ENCODE results near the gene SLC16A8. TPM values are rescaled to one million over a fixed set of nuclear protein-coding genes. Genes with fewer than 3 reads are reported as not detected.
"Not testable (repeated sequence)": the region's sequence is repeated elsewhere in the genome, so short reads cannot be mapped to it uniquely, and the experiment has no call there.

SLC16A8 gene
- total RNA-seq, 1 donor from 2014 or later, result not detected

DNA sequence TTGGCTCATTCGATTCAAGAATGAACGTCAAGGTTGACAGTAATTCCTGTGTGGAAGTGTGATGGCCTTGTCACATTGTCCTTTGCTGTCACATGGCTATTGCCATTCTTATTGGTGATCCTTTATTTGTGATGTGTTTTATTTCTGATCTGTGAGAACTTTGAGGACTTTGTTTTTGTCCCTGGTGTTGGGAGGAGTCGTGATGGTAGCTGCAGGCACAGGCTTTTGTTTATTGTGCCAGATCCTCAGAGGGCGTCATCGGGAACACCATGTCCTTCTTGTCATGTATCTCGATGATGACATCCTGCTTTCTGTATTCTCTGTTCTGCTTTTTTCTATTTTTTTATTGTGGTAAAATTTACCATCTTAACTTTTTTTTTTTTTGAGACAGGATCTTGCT is 21.2 kb downstream of the SLC16A8 start:
- DNase-seq (ENCODE audit: missing footprints), result no peak
- ATAC-seq, result peak; percentile 30
- intact Hi-C loops (cut with DNase I), result no loop called here

DNA sequence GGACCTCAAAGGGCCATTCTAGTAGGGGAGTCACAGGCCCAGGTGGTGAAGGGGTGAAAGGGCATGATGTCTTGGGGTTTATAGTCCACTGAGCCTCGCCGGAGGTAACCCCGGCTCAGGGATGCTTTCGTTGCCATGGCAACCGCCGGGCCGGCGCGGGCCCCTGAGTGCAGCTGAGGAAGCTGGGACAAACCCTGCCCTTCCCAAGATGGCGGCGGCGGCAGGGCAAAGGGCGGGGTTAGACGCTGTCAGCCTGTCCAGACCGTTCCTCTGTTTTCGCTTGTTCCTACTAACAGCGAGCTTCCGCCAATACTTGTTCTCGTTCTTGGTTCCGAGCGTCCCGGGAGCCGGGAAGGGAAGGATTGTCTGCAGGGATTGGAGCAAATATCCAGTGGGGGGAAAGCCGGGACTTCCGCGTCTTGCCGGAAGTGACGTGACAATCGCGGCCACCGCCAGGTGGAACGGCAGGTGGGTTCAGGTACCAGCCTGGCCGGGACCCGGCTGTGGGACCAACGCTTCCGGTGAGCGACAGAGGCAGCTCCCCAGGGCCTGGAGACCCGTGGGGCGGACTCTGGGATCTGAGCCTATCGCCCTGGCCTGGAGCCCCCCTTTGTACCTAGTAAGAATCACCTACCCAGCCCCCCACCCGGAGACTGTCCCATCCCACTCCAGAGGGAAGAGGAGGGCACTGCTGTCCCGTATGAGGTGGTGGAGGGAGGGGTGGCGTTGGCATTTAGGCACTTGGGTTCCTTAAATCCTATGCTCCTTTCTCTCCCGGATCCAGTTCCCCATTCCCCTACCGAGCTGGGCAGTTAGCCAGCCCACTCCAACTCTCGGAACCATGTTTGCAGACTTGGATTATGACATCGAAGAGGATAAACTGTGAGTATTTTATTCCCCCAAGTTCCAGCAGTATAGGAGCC is 26.8 kb downstream of the SLC16A8 start, which contains the start of gene PICK1:
TSS of gene PICK1 (plus strand) at position 436 of the 923 bp plus-strand sequence. CDS start at position 842, 406 bp downstream.
- ATAC-seq, result peak; percentile 90
- peak; percentile 89 for DNase-seq (ENCODE audit: missing footprints)
- intact Hi-C loops (cut with DNase I), result loop anchor here (5.0 kb wide), 1 partner anchor 450 kb away; the partner anchor contains the start of gene DDX17

DNA sequence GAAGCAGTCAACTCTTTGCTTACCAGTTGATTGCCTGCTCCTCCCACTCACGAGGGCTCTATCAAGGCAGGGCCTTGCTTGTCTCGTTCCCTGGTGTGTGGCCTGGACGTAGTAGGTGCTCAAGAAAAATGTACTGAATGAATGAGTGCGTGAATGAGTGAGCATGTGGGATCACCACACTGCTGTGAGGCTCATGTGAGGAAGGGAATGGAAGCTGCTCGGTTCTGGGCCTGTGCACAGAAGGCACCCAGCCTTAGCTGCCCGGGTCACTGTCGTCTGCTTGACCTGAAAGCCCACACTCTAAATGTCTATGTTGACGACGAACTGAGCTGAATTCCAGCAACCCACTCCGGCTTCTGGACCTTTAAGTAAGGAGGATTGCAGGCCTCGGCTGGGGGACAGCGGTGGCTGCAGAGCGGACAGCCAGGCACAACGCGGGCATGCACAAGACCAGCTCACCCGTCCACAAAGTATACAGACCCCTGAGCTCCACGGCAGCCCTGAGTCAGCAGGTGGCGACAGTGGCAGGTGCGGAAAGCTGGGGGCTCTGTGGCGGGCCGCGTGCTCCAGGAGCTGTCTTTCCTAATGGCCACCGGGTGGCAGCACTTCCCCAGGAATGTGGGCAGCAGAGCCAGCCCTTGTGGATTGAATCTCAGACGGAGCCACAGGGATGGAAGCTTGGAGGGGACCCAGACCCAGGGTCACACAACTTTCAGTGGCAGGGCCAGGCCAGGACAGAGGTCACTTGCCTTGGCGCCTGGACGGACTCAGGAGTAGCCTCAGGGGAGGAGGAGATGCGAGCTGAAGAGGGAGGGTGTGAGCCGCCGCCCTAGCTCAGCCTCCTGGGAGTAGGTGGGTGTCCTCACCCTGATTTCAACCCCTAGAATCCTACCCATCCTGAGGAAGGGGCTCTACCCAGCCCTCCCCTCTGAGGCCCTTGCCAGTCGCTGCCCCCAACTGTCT is 31.8 kb downstream of the SLC16A8 start:
- ATAC-seq, result peak; percentile 70
- peak; percentile 89 for DNase-seq (ENCODE audit: missing footprints)
- intact Hi-C loops (cut with DNase I), result loop anchor here (1.0 to 2.0 kb wide), 2 partner anchors 303 to 519 kb away; no protein-coding TSS in a partner anchor

DNA sequence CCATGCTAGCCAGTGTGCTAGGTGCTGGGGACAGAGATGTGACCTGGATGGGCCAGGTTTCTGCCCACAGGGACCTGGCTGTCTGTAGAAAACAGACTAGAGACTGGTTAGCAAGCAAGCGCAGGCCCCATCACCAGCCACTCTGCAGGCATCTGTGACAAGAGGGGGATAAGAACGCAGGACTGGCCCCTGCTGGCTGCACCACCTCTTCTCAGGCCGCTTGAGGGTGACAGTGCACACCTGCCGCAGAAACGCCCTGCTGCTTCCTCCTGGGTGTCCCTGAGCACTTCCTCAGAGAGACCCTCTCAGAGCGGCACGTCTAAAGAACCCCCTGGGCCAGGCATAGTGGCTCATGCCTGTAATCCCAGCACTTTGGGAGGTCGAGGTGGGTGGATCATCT is 32.7 kb downstream of the SLC16A8 start:
- DNase-seq (ENCODE audit: missing footprints) (peak; percentile 42), ATAC-seq (no peak)
- intact Hi-C loops (cut with DNase I), result no loop called here

DNA sequence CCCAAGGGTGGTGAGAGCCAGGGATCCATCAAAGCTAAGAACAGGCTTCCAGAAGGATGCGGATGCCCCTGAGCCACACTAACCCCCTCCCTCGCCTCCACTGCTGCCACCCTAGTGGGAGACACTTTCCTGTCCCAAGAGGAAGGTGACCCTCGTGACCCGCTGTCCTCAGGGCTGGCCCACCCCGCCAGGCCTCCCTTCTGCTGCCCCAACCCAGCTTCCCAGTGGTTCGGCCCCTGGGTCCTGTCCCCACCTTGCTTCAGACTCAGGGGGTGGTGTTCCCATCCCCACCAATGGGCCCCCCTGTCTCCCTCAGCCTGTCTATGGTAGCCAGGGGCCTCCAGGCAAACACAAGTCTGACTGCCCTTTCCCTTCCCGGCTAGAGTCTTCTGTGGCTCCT is 33.3 kb downstream of the SLC16A8 start:
- DNase-seq (ENCODE audit: missing footprints) (no peak), ATAC-seq (no peak)
- intact Hi-C loops (cut with DNase I), result no loop called here

DNA sequence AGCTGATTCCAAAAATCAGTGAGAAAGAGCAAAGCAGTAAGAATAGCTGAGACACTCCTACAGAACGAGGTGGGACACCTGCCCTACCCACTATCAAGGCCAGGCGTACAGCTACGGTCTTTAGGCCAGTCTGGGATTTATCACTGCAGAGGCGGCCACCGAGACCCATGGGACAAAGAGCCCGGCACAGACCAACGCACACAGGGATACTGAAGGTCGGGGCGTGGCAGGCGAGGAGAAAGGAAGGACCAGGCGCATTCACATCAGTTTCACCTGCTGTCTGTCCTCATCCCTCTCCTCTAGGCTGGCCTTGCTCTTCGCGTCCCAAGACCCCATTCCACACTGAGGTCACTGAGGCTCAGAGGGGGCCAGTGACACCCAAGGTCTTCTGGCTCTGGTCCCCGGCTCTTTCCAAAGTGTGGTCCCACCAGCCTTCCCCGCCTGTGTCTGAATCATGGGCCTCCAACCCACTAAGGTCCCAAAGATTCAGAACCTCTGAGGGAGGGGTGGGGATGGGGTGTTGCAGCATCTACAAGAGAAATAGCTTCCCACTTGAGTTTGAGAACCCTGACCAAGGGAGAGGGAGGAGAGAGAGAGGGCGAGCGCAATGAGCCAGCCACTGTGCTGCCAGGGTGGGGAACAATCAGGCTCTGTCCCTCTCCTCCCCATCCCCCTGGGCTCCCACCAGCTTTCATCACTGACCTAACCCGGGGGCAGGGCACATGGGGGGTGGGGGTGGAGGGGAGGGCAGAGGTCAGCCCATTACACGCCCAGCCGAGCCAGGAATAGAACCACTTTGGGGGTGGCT is 34.0 kb downstream of the SLC16A8 start:
- intact Hi-C loops (cut with DNase I), result no loop called here

DNA sequence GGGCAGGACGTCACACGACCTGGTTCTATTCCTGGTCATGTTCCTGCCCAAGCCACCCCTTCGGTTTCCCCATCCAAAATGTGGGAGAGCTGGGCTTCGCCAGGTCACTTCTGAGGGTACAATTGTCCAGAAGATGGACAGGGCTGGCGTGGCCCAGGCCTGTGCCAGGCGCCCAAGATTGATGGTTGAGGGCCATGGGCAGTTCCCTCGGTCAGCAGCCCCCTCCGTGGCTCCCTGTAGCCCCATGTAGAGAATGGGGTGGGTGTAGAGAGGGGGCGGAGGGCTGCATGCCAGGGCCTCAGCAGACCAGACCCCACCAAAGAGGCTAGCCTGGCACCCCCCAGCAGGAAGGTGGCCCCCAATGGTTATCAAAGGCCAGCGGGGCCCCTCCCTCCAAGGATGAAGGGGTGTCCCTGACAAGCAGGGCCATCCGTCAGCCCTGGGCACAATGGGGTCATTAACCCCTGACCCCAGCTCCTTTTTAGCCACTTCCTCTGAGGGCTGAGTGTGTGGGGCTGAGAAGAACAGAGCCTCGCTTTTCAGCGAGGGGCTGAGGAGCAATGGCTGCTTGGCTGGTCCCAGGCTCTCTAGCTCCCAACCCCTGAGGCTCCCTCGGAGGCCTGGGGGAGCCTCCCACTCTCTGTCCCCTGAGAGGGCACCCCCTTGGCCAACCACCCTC is 37.8 kb downstream of the SLC16A8 start:
- ATAC-seq (no peak), DNase-seq (ENCODE audit: missing footprints) (no peak)
- intact Hi-C loops (cut with DNase I), result no loop called here

More for the DNA sequence above, 34.0 kb downstream of the SLC16A8 start:
- peak; percentile 50 for DNase-seq (ENCODE audit: missing footprints)
- peak; percentile 24 for ATAC-seq

DNA sequence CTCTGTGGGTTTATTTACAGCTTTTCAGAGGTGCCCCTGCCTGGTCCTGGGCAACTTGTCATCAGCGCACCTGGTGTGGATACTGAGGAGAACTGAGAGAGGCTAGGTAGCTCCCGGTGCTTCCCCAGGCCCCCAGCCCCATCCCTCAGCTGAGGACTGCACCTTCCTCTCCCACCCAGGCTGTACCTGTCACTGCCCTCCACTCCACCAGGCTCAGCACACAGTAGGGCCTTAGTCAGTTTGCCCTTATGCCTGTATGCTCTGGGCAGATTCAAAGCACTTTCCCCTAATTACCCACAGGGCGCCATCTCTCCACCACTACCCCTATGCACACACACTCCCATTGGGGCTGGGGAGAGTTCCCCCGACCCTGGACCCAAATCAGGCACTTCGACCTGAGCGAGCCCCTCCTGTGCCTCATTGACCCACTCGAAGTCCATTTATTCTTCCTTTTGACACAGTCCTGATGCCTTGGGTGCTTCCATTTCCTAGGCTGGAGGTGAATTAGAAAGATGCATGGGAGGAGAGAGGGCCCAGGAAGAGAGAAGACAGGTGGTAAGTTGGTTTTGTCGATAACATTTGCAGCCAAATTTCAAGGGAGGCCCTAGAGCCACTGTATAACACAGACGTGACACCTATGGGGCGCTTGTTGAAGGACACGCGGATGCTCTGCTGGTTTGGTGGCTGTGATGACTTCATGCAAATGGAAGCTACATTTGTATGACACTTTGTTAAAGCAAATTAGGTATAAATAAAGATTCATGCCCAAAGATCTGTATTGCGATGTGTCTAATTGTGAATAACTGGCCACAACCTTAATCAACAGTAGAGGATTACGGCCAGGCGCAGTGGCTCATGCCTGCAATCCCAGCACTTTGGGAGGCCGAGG is 40.6 kb downstream of the SLC16A8 start:
- DNase-seq (ENCODE audit: missing footprints), result no peak
- no peak for ATAC-seq
- intact Hi-C loops (cut with DNase I), result no loop called here

DNA sequence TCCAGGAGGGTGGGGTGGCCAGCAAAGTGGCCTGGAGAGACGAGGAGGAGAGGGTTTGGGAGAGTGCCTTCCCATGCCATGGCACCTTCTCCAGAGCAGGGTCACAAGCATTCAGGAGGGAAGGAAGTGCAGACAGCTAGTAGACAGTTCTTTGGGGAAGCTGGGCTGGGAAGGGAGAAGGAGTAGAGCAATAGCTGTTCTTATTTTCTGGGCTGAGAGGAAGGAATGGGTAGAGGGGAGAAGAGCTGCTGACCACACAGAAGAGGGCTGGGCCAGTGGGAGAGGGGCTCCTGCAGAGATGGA is 41.5 kb downstream of the SLC16A8 start:
- DNase-seq (ENCODE audit: missing footprints), result no peak
- intact Hi-C loops (cut with DNase I), result no loop called here
- ATAC-seq, result no peak

DNA sequence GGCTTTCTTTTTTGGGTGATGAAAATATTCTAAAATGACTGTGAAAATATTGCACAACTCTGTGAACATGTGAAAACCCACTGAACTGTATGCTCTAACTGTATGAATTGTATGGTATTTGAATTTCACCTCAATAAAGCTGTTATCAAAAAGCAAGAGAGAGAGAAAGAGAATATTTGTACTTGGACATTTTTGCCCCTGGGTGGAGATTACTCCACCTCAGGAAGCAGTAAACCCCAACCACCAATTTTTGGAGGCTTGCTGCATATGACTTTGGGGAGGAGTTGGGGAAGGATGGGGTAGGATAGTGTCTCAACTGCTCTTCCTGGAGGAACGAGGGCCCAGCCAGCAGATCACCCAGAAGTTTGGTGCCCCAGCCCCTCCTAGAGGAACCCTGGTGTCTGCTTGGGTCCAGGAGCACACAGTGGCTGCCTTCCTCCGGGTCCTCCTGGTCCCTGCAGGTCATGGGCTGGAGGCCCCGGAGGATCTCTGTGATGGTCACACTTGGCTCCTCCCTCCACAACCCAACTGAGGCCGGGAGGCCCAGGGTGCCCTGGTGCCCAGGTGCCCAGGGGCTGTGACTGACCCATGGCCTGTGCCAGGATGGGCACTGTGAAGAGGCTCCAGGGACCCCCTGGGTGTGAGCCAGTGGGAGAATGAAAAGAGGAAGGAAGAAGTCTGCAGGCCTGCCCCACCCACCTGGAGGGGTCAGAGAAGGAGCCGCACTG is 42.1 kb downstream of the SLC16A8 start:
- intact Hi-C loops (cut with DNase I), result no loop called here

DNA sequence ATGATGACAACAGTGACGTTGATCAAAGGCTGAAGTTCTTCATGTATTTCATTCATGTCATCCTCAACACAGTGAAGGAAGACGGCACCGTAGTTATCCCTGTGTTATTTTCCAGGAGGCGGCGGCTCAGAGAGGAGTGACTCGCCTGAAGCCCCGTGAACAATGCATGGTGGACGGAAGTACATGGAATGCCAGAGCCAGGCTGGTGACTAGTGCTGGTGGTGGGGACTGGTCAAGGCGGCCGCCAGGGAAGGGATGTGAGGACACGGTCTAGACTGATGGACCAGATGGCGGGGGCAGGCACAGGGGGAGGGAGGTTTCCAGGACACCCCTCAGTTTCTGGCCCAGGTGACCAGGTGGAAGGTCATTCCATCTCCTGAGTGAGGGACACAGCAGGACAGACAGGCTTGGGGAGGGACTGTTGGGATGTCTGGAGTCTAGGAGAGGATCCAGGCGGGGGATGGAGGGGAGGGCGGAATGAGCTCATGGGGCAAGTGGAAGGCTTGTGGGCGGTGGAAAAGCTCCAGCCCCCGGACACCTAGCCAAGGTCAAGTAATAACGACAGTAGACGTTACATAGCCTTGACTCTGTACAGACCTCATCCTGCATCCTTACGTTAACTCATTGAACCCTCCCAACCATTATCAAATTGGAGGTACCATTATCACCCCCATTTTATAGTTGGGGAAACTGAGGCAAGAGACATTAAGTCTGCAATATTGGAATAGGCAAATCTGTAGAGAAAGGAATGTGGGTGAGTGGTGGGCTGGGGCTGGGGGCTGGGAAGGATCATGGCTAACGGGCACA is 42.8 kb downstream of the SLC16A8 start:
- DNase-seq (ENCODE audit: missing footprints), result no peak
- no peak for ATAC-seq
- intact Hi-C loops (cut with DNase I), result no loop called here

More for the DNA sequence above, 42.1 kb downstream of the SLC16A8 start:
- ATAC-seq (no peak), DNase-seq (ENCODE audit: missing footprints) (no peak)

DNA sequence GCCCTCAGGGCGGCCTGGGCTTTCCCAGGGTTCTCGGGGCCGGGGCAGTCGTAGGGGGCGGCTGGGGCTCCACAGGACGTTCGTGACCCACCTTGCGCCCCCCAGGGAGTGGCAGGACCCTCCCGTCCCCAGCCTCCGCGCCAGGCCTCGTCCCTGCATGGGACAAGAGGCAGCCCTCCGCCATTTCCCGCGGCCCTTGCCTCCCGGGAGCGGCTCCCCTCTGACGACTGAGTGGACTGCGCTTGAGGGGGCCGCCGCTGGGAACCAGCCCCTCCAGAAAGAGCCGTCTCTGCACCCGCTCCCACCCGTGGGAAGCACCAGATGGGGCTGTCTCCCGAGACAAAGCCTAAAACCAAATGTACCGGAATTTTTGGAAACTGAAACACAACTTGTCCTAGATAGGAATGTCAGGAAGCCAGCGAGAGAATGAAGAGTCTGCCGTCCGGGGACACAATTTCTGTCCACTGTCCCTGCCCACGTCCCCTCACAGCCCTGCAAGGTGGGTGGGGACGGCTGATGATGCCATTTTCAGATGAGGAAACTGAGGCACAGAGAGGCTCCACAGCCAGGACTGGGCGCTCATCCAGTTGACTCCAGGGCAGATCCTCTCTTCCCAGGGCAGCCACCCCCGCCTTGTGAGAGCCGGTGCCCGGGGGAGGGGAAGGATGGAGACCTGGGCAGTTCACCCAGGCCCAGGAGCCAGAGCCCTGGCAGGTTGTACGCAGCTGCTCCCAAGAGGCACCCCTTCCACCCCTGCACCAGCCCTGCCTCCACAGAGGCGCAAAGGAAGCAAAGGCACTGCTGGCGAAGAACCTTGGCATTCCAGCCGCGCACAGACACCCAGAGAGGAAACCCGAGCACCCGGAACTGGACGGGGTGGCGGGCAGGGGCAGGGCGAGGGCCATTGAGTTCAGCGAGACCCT is 44.8 kb downstream of the SLC16A8 start:
- ATAC-seq (no peak), DNase-seq (ENCODE audit: missing footprints) (no peak)
- intact Hi-C loops (cut with DNase I), result no loop called here

DNA sequence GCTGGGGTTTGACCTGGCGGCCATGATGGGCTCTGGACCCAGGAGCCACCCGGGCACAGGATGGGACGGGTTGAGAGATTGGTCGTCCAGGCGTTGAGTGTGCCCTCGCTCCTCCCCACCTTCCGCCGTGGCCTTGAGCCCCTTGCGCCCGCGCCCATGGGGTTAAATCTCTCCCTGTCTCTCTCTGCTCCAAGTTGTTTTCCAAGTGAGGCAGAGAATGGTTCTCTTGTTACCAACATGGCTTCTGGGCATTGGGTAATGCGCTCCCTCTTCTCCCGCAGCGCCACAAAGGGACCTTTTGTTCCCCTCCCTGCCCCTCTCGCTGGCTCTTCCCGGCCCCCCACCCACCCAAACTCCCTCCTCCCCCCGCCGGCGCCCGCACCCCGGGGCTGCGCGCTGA is 45.6 kb downstream of the SLC16A8 start:
- no peak for ATAC-seq
- DNase-seq (ENCODE audit: missing footprints), result no peak

DNA sequence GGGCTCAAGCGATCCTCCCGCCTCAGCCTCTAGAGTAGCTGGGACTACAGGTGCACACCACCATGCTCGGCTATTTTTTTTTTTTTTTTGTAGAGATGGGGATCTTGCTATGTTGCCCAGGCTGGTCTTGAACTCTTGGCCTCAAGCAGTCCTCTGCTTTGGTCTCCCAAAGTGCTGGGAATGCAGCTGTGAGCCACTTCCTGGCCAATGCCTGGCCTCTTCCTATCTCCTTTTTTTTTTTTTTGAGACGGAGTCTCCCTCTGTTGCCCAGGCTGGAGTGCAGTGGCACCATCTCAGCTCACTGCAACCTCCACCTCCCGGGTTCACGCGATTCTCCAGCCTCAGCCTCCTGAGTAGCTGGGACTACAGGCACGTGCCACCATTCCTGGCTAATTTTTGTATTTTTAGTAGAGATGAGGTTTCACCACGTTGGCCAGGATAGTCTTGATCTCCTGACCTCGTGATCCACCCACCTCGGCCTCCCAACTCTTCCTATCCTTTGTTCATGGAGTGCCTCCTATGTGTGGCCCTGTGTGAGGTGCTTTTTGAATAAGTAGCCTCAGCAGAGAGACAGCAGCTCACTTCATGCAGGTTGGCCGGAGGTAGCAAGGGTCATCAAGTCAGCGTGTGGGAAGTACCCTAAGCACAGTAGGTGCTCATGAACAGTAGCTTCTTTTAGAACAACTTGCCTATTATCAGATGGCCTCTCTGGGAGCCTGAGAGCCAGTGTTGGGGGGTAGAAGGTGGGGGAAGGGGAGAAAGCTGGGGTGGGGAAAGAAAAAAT is 46.4 kb downstream of the SLC16A8 start:
- DNase-seq (ENCODE audit: missing footprints); intact Hi-C loops (cut with DNase I); ATAC-seq: not testable (repeated sequence)

More for the DNA sequence above, 45.6 kb downstream of the SLC16A8 start:
- intact Hi-C loops (cut with DNase I), result no loop called here

Measured in Right ventricle myocardium inferior (tissue), 1 donor.